ENCODE results near the gene CDKAL1.

DNA sequence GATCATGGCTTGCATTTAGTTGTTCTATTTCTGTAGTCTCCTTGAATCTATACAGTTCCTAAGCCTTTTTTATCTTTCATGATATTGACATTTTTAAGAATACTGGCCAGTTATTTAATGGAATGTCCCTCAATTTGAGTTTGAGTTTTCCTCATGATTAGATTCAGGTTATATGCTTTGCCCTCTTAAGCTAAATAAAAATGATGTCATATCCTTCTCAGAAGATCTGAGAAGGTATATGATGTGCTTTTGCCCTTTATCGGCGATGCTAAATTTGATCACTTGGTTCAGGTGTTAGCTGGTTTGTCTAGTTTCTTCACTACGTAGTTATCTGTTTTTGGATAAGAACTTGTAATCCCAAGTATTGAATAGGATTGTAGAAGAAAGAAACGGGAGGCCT, 549.5 kb downstream of the CDKAL1 start:
- TF ChIP-seq, protein P1, sequence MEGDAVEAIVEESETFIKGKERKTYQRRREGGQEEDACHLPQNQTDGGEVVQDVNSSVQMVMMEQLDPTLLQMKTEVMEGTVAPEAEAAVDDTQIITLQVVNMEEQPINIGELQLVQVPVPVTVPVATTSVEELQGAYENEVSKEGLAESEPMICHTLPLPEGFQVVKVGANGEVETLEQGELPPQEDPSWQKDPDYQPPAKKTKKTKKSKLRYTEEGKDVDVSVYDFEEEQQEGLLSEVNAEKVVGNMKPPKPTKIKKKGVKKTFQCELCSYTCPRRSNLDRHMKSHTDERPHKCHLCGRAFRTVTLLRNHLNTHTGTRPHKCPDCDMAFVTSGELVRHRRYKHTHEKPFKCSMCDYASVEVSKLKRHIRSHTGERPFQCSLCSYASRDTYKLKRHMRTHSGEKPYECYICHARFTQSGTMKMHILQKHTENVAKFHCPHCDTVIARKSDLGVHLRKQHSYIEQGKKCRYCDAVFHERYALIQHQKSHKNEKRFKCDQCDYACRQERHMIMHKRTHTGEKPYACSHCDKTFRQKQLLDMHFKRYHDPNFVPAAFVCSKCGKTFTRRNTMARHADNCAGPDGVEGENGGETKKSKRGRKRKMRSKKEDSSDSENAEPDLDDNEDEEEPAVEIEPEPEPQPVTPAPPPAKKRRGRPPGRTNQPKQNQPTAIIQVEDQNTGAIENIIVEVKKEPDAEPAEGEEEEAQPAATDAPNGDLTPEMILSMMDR (IDR thresholded peaks at IDR 0.05; ENCODE audit: low read depth, low read length): no peak
- TF ChIP-seq EZH2phosphoT487 (IDR thresholded peaks at IDR 0.05; ENCODE audit: low read depth): no peak
